HG03575 (cell line): ENCODE measurements around the gene AGPS.

ENCODE experiments used
- ATAC-seq: cut with Tn5 transposase; IDR thresholded peaks from one replicate; pipeline ENCODE4 v1.9.1; 2021; ENCODE audit not compliant: unreplicated experiment, insufficient number of reproducible peaks, low FRiP score; ENCODE audit errors: extremely low read depth

The AGPS gene

GRCh38 chr2:177379354-177379753 is 13.2 kb upstream of the AGPS start:
- ATAC-seq, result no peak

- no peak for ATAC-seq
Measured at GRCh38 chr2:177380181-177380580, 12.4 kb upstream of the AGPS start.

- ATAC-seq, result no peak
Measured at GRCh38 chr2:177383935-177384334, 8.6 kb upstream of the AGPS start.

GRCh38 chr2:177385151-177385550 is 7.4 kb upstream of the AGPS start:
- ATAC-seq, result no peak

- ATAC-seq, result no peak
Measured at GRCh38 chr2:177391822-177392372, 676 bp upstream of the AGPS start.

GRCh38 chr2:177393203-177393755 is 706 bp downstream of the AGPS start:
- no peak for ATAC-seq

GRCh38 chr2:177393824-177394593 is 1.4 kb downstream of the AGPS start:
- ATAC-seq, result no peak

- ATAC-seq, result no peak
Measured at GRCh38 chr2:177394594-177394973, 2.0 kb downstream of the AGPS start.

GRCh38 chr2:177395351-177396065 is 2.9 kb downstream of the AGPS start:
- no peak for ATAC-seq

- no peak for ATAC-seq
Measured at GRCh38 chr2:177396703-177397460, 4.3 kb downstream of the AGPS start.

- no peak for ATAC-seq
Measured at GRCh38 chr2:177397481-177398289, 5.1 kb downstream of the AGPS start.

GRCh38 chr2:177398290-177398683 is 5.7 kb downstream of the AGPS start:
- no peak for ATAC-seq

- ATAC-seq, result no peak
Measured at GRCh38 chr2:177398791-177399190, 6.2 kb downstream of the AGPS start.

GRCh38 chr2:177399376-177399775 is 6.8 kb downstream of the AGPS start:
- no peak for ATAC-seq

- ATAC-seq, result no peak
Measured at GRCh38 chr2:177400337-177400923, 7.9 kb downstream of the AGPS start.

GRCh38 chr2:177402096-177402495 is 9.5 kb downstream of the AGPS start:
- no peak for ATAC-seq

- no peak for ATAC-seq
Measured at GRCh38 chr2:177403838-177404237, 11.3 kb downstream of the AGPS start.

GRCh38 chr2:177404243-177404642 is 11.7 kb downstream of the AGPS start:
- no peak for ATAC-seq
